Activated CD4-positive, CD25-positive, alpha-beta regulatory T cell treated with anti-CD3 and anti-CD28 coated beads, Interleukin-2, amount 50 U/mL, for 16 hours (primary cell): Measurements from ENCODE around the gene MYO1D.
A peak's percentile ranks its signal among the peaks of the same experiment; 100 is the strongest.
"Not testable (repeated sequence)": the region's sequence is repeated elsewhere in the genome, so short reads cannot be mapped to it uniquely, and the experiment has no call there.

Source experiments
- DNase-seq: peaks from one replicate; pipeline ENCODE4 v3.0.0-alpha.2; 2020; ENCODE audit warnings: low read depth, low spot score

The MYO1D gene

DNA sequence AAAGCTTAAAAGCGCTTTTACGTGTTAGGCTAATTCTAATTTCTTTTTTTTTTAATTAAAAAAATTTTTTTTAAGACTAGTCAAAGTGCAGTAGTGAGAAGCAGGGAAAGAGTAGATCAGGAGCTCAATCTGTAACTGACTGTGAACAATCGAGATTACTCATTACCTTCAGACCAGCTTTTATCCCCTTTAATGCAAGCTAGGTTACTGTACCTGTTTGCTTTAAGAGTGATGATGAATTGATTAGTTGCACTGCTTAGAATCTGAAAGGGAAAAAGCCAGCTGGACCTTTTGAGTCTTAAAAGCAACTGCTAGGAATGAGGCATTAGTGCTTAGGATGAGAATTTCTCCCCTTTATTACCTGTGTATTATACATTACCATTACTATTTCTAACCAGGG lies 413.6 kb downstream of the MYO1D start:
- DNase-seq, result no peak

DNA sequence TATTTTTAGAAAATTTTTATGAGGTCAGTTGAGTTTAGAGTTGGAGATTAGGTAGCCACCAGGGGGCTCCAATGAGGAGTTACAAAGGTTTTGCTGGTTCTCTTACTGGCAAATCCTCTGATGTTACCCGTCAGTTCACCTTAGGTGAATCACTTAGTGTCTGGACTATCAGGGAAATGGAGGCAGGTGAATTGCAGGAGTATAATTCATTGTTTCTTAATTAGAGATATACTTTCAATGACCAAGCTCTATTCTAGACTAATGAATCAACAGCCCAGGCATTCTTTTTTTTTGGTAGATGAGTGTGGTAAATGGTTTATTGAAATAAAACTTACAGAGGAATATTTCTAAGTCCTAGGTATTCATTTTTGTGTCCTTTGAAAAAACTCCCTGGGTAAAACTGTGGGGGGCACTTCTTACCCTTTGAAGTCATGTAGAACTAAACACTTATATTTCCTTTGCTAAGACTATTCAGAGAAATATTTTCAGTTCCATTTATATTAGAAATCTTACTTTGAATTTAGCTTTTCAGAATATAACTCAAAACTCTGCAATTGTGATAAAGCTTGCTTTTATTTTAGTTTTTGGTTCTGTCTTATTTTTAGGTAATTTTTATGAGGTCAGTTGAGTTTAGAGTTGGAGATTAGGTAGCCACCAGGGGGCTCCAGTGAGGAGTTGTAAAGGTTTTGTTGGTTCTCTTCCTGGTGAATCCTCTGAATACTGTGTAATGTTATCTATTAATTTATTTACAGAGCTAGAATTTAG lies 414.9 kb downstream of the MYO1D start:
- peak; percentile 30 for DNase-seq

DNA sequence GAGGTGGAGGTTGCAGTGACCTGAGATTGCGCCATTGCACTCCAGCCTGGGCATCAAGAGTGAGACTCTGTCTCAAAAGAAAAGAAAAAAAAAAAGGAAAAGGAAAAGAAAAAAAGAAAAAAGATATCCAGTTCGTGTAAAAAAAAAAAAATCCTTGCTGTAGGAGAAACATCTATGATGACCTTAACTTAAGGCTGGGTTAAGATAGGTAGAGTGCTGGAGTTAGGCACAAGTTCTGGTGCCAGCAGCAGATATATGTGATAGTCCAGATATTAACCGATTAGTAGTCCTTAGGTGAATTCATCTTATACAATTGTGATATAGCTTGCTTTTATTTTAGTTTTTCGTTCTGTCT lies 415.4 kb downstream of the MYO1D start:
- no peak for DNase-seq

DNA sequence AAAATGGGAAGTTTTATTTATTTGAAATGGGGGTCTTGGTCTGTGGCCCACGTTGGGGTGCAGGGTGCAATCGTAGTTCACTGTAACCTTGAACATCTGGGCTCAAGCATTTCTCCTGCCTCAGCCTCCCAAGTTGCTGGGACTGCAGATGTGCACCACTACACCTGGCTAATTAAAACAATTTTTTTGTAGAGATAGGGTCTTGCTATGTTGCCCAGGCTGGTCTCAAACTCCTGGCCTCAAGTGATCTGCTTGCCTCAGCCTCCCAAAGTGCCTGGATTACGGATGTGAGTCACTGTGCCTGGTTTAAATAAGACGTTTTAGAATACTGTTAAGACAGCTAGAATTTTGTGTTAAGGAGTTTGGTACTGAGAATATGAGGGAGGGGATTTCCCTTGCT lies 416.9 kb downstream of the MYO1D start:
- no peak for DNase-seq

DNA sequence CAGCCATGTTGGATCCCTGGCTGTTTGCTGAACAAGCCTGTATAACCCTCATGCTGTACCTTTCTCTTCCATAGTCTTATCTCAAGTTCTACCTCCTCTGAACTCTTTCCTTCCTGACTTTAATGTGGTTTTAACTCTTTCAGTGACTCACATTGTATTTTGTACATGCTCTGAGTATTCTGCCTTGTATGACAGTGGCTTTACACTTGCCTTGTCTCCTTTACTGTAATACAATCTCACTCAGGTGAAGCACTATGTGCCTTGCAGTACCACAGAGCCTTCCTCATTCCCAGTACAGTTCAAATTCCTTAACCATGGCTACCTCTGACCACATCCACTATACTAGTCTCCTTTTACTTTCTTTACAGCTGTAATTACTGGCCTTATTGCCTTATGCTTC lies 418.6 kb downstream of the MYO1D start:
- DNase-seq, result no peak

DNA sequence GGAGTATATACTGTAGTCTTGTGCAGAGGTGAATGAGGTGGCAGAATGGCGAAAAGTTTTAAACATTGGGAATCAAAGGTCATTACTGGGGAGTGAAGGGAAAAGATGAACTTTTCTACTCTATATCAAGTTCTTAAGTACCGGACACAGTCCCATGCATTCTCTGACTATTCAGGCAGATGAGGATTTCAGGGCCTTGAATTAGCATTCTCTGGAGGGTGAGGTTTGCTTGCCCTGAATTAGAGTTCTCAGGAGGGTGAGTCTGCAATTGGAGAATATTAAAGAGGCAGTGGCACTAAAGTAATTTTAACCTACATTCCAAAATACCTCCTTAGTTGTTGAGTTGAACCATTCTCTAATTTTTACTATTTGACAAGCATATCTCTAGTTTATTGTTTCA lies 423.6 kb downstream of the MYO1D start:
- DNase-seq, result no peak

DNA sequence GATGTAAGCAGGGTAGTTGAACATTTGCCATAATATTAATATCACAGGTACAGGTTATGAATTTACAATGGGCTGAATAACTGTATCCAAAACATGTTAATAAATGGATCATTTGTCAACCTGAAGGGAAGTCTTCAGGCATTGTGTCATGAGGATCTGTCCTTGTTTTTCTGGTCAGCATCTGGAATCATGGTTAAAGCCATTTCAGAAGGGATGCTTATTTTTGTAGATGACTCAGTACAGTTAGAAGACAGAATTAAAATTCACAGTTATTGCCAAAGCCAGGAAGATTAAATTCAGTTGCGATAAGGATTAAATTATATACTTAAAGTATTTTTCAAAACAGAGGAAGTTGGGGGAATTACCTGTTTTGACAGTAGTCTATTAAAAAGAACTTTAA lies 424.6 kb downstream of the MYO1D start:
- DNase-seq, result no peak

DNA sequence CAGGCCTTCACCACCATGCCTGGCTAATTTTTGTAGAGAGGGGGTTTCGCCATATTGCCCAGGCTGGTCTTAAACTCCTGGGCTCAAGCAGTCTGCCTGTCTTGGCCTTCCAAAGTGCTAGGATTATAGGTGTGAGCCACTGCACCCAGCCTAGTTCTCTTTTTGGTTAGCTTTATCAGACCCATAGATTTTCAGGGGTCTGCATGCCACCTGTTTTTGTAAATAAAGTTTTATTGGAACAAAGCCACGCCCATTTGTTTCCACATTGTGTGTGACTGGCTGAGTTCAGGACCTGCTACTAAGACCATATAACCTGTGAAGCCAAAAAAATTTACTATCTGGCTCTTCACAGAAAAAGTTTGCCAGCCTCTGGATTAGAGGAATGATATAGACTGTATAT lies 425.0 kb downstream of the MYO1D start:
- no peak for DNase-seq

DNA sequence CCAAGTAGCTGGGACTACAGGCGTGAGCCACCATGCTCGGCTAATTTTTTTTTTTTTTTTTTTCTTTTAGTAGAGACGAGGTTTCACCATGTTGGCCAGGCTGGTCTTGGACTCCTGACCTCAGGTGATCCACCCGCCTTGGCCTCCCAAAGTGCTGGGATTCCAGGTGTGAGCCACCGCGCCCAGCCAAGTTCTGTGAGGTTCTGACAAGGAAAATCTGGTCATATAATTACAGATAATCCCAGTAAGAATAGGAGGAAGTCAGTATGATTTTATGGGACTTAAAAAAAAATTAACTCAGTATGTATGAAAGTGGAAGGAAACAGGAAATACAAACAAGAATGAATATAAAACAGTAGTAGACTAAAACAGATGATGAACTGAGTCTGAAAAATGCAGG lies 426.5 kb downstream of the MYO1D start:
- not testable (repeated sequence) for DNase-seq

DNA sequence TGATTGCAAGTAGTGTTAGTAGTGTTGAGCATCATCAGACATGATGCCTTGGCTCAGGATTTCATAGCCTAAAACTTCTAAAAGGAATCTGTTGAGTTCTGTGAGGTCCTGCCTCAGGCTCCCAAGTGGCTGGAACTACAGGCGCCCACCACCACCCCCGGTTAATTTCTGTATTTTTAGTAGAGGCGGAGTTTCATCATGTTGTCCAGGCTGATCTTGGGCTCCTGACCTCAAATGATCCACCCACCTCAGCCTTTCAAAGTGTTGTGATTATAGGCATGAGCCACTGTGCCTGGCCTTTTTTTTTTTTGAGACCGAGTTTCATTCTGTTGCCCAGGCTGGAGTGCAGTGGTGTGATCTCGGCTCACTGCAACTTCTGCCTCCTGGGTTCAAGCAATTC lies 427.0 kb downstream of the MYO1D start:
- no peak for DNase-seq

DNA sequence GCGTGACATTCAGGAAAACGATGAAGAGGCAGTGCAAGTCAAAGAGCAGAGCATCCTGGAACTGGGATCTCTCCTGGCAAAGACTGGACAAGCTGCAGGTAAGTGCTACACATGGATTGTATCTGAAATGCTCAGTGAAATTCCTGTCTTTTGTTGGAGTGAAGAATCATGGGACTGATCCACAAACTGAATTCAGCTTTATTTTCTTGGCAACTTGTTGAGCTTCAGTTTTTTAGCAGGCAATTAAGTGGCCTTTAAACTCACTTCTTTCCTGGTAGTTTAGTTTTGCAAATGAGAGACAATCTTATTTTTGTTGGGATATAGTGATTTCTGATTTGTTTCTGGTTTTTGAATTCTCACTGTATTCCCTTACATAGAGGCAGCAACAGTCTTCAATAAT lies 430.0 kb downstream of the MYO1D start:
- no peak for DNase-seq

DNA sequence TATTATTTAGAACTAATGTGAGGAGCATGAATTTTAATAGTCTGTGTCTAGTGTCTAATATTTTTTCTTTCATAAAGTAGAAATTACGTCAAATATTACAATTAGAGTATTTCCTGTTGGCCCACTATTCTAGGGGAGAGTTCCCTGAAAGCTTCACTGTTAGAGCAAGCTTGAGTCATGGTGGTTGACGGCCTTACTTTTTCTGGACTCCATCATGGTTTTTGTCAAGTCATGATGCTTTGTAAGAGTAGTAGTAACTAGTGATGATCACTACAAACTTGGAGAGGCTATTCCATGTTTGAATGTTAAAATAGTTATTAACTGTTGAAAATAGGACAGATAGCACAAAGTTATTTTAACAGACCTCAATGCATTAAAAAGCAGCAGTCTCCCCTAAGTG lies 431.0 kb downstream of the MYO1D start:
- DNase-seq, result no peak

DNA sequence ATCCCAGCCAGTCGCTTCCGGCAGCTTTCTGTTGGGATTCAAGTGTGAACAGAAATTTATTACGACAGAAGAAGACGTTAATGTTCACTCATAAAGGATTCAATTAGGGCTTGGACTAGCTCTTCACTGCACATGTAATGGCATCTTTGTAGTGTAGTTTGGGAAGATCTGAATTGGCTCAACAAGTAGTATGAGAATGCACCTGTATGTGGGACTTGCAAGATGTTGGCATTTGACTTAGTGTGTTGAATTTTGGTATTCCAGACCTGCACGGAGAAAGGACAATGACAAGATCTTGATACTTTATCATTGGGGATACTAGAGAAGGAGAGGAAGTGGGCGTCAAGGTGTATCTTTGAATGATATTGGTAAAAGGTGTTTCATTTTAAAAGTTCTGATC lies 431.4 kb downstream of the MYO1D start:
- DNase-seq, result no peak

DNA sequence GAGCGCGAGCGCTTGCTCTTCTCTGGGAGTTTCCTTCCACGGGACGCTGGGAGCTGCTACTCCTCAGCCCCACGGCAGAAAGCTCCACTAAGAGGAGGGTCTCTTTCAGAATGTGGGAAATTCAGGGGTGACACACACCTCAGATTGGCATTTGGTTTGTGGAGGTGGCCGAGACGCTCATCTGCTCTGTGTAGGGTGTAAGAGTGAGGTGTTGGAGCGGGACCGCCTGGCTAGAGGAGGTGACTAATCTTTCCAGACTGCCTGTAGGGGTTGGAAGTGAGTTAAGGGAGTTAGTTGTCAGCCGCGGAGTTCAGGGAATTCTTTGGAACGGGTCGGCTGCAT lies 431.9 kb downstream of the MYO1D start:
- no peak for DNase-seq

DNA sequence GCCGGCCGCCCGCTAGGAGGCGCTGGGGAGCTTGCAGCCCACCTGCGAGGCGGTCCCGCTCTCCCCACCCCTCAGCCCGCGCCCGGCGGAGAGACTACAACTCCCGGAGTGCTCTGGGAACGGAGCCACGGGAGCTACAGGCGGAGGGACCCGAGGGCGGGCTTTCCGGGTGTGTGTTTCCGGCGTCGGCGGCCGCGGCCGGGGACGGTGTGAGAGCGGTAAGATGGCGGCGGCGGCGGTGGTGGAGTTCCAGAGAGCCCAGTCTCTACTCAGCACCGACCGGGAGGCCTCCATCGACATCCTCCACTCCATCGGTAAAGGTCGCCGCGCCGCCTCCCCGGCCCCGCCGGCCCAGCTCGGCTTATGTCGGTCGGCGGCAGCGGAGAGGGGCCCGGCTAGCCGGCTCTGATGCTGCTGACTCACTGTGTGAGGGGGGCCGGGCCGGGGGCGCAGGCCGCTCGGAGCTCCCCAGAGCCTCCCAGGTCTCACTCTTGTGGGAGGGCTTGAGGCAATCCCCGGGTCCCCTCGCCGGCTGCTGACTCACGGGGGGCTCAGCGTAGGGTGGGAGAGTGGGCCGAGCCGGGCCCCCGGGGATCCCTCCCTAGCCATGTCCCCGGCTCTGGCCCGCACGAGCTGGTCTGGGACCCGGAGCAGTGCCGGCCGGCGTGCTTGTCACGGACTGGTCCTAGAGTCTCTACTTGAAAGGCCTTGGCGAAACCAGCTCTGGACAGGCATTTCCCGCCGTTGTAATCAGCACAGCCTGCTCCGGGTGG lies 432.4 kb downstream of the MYO1D start, which contains the start of gene PSMD11:
Gene PSMD11 (plus strand): TSS at position 210 of the 773 bp plus-strand sequence. CDS start 14 bp downstream, at position 224.
- peak; percentile 98 for DNase-seq

DNA sequence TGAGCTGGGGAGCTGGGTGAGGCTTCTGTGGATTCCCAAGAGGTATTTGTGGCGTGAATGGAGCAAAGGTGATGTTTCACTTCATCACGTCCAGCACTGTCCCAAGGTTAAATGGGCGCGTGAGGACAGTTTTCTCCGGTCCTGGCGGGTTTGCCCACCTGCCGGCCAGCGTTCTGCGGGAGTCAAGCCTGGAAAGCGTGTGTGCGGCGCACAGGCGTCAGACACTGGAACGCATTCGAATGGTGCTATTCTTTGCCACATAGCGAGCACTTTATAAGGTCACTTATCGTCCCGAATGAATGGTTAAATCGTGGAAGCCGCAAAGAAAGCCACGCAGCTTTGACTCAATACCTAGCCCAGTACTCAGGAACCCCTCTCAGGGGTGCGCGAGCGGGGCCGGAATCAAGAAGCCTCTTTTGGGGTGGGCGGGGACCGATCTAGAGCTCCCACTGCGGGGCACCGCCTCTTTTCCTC lies 433.1 kb downstream of the MYO1D start:
- no peak for DNase-seq
